NCI-H2107 (cell line): ENCODE measurements around the gene DISC1.

Source experiments
- DNase-seq: peaks from one replicate; lab custom pipeline; 2025; lab: John Stamatoyannopoulos, UW

Gene DISC1

DNA sequence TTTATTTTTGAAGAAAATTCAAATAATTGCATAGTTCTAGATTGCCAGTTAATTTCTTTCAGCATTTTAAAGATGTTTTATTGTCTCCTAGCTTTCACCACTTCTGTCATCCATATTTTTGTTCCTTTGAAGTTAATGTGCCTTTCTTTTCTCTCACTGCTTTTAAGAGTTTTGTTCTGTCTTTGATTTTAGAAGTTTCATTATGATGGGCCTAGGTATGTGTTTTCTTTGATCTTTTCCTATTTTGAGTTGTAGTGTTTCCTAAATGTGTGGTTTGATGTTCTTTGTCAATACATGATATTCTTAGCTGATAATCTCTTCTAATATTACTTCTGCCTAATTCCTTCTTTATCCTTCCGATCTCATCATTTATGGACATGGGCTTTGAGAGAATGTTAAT is 378.7 kb downstream of the DISC1 start:
- no peak for DNase-seq

- DNase-seq: no peak
Measured at GRCh38 chr1:232009741-232010140, 383.2 kb downstream of the DISC1 start.

- DNase-seq: no peak
Measured at GRCh38 chr1:232011961-232012360, 385.4 kb downstream of the DISC1 start.

DNA sequence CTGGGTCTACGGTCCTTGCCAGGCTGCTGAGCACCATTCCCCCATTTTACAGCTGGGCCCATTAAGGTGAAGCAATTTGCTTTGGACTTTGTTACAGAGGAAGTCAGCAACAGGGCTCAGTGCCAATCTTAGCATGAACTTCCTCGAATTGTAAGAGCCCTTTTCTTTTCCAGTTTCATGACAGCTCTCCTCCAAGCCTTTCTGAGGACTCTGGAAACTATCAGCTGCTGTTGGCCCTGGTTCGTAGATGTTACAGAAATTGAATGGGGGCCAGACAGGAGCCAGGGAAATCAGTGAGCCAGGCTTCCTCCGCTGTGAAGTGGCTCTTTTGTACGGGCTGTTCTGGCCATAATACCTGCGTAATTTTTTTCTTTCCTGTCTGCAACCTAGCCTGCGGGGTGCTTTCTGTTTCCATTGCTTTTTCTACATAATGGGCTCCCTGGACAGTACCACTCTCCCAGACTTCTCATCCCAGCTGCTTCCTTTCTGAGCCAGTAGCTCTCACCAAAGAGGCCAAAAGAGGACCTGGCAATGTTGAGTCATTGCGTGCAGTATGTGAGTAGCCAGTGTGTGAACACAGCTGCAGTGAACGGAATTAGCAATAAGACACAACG is 386.3 kb downstream of the DISC1 start:
- DNase-seq: no peak

GRCh38 chr1:232014941-232015340 is 388.4 kb downstream of the DISC1 start:
- DNase-seq: no peak

DNA sequence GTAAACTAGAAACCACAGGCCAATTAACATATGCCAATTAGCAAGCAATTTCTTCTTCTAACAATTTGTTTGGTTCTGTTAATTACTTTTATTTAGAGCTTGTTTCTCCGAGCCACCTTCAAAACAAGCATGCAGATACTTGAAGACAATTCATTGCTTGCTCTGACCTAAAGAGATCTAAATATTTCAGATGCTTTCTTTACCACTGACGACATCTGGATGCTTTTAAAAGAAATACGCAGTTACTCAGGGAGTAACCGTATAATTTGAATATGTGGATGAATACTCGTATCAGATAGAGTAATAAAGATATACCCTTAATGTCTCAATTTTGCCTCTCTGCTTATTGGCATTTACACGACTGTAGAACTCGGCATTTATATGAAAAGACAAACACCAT is 390.0 kb downstream of the DISC1 start:
- no peak for DNase-seq

- DNase-seq: no peak
Measured at GRCh38 chr1:232017057-232017456, 390.5 kb downstream of the DISC1 start.

GRCh38 chr1:232017759-232018158 is 391.2 kb downstream of the DISC1 start:
- no peak for DNase-seq

GRCh38 chr1:232018231-232019025 is 391.8 kb downstream of the DISC1 start:
- DNase-seq: no peak

GRCh38 chr1:232019026-232019340 is 392.4 kb downstream of the DISC1 start:
- no peak for DNase-seq

GRCh38 chr1:232020352-232020751 is 393.8 kb downstream of the DISC1 start:
- no peak for DNase-seq

DNA sequence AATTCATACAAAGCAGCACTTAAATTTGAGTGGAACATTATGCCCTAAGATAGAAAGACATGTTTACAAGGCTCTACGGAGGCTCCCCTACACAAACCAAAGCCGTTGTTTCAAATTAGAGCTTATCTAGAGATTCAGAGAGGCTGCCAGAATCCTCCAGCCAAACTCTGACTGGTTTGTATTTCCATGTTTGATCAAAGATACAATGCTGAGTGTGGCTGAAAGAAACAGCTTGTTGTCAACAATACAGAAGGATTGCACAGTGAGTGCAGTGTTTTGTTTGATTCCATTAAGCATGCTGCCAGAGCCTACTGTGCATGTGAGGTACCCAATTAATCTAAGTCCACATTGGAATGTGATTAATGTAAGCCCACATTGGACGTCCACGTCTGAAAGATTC is 402.7 kb downstream of the DISC1 start:
- DNase-seq: no peak

GRCh38 chr1:232031156-232031555 is 404.6 kb downstream of the DISC1 start:
- no peak for DNase-seq

DNA sequence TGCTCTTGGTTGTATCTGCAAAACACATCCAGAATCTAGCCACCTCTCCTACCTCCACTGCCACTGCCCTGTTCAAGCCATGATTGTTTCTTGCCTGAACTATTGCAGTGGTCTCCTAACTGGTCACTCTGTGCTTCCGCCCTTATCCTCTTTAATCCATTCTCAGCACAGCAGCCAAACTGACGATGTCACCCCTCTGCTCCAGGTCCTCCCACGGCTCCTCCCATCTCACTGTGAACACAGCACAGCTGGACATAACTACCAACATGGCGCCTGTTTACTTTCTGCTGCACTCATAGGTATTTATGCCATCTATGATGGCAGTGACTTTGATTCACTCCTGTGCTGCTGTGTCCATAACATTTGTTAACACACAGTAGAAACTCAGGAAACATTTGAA is 406.7 kb downstream of the DISC1 start:
- no peak for DNase-seq

GRCh38 chr1:232034556-232034955 is 408.0 kb downstream of the DISC1 start:
- DNase-seq: no peak

DNA sequence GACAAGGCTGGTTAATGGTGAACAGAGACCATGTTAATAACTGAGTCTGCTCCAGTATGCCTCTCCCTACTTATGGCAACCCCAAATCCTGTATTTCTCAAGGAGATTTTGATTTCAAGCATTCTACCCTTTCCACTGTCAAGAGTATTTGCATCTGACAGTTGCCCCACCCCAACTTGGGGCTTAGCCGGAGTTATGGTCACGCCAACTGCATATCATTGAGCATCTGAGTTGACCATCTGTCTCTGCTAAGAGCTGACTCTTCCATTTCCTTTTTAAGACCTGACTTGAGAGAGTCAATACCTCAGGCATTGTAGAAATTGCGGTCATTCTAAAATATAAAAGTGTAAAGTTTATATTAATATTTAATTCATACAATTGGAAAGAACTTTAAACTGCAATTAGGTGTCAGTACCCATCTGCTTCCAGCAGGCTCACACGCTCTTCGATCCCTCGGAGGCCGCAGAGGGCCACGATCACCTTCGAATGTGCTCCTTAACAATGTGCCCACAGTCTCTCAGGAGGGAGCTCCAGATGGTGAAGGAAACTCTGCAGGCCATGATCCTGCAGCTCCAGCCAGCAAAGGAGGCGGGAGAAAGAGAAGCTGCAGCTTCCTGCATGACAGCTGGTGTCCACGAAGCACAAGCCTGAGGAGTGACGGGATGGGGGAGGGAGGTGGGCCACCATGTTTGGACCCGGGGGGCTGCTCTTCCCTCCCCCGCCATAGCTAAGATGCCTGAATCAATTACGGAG is 409.8 kb downstream of the DISC1 start:
- no peak for DNase-seq

DNA sequence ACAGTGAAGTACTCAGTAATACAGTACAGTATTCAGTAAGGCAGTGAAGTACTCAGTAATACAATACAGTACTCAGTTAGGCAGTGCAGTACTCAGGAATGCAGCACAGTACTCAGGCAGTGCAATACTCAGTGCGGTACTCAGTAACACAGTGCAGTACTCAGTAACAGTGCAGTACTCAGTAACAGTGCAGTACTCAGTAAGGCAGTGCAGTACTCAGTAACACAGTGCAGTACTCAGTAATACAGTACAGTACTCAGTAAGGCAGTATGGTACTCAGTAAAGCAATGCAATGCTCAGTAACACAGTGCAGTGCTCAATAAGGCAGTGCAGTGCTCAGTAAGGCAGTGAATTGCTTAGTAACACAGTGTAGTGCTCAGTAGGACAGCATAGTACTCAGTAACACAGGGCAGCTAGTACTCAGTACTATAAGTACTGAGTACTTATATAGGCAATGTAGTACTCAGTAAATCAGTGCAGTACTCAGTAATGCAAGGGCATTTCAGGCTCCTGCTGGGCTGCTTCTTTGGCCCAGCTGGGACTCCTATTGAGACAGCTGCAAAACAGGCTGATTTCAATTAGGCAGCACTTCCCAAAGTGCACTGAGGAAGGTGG is 411.3 kb downstream of the DISC1 start:
- no peak for DNase-seq

- no peak for DNase-seq
Measured at GRCh38 chr1:232038706-232039677, 412.4 kb downstream of the DISC1 start.

- no peak for DNase-seq
Measured at GRCh38 chr1:232040260-232040659, 413.7 kb downstream of the DISC1 start.

DNA sequence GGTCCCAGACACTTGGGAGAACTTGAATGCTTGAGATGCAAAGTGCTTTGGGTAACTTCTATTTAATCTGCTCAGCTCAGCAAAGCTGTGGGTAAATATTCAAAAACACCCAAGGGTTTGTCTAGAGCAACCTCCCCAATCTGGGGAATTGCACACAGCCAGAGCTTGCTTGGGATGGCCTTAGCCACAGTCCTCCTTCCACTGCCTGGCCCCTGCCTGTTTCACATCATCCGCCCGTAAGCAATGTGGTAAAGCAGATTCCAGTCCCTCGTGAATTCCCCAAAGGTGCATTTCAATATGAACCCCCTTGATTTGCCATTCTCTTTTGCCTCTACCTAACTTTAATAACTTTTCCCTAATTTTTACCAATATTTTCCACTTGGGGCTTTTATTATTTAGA is 418.1 kb downstream of the DISC1 start:
- no peak for DNase-seq

DNA sequence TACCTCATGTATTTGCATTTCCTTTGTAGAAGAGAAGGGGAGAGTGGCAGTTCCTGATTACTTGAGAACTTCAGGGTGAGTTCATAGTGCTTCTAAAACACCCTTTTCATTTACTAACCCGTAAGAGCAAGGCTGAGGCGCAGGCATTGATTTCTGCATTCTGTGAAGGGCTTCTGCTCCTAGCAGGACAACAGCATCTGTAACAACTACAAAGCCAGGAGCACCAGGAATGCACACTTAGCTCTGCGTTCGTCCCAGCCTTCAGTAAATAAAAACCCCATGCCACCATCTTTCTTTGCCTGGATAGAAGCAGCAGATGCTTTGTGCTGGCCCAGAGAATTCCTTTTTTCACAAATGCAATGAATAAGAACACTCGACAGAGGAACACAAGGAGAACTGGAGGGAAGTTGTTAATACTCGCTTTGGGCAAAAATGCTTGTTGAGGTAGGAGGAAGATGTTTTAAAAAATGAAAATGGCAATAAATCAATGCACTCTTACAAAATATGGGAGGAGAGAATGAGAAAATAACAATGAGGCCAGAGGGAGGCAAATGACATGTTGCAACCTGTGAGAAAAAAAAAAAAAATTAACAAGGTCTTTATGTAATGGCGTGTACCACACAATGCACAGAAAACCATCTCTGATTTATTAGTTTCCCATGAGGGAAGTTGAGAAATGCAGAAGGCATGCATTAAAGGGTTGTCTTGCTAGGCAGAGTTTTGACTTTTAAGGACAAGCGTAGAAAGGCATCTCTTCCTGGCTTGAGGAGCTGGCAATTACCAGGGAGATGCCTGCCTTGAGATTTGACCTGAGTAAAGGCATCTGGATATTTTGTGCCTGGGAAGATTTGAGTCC is 418.8 kb downstream of the DISC1 start:
- DNase-seq: no peak
